GM21529 (cell line): Measurements from ENCODE around the gene RPS25.
"Not testable (repeated sequence)": the region's sequence is repeated elsewhere in the genome, so short reads cannot be mapped to it uniquely, and the experiment has no call there.

Experiments used
- ATAC-seq: cut with Tn5 transposase; IDR thresholded peaks from one replicate; pipeline ENCODE4 v1.9.1; 2021; ENCODE audit not compliant: unreplicated experiment

Gene RPS25

GRCh38 chr11:119017377-119017776, 766 bp downstream of the RPS25 start:
- not testable (repeated sequence) for ATAC-seq

- ATAC-seq = no peak
These were observed 1.7 kb downstream of the RPS25 start for GRCh38 chr11:119016216-119017009.

- ATAC-seq = no peak
These were observed 3.0 kb downstream of the RPS25 start for GRCh38 chr11:119015054-119015611.

GRCh38 chr11:119014209-119014924, 3.8 kb downstream of the RPS25 start:
- ATAC-seq = no peak

GRCh38 chr11:119012629-119013170, 5.4 kb downstream of the RPS25 start:
- ATAC-seq = no peak

GRCh38 chr11:119011476-119012053, 6.6 kb downstream of the RPS25 start:
- ATAC-seq = no peak

- ATAC-seq = no peak
These were observed 11.5 kb downstream of the RPS25 start for GRCh38 chr11:119006656-119007055.

- ATAC-seq = no peak
These were observed 17.2 kb downstream of the RPS25 start for GRCh38 chr11:119000906-119001305.

- no peak for ATAC-seq
These were observed 19.3 kb downstream of the RPS25 start for GRCh38 chr11:118998822-118999221.

GRCh38 chr11:118998388-118998717, 19.8 kb downstream of the RPS25 start:
- ATAC-seq = peak; percentile 10

GRCh38 chr11:118997627-118998387, 20.3 kb downstream of the RPS25 start, which contains the start of gene CENATAC:
Gene CENATAC, plus strand, starts transcription at chr11:118998138. Its CDS starts 60 bp downstream, at chr11:118998198.
- ATAC-seq = peak; percentile 92

GRCh38 chr11:118996926-118997626, 21.1 kb downstream of the RPS25 start:
- peak; percentile 9 for ATAC-seq

- ATAC-seq = not testable (repeated sequence)
These were observed 26.6 kb downstream of the RPS25 start for GRCh38 chr11:118991486-118992038.

- ATAC-seq = no peak
These were observed 29.9 kb downstream of the RPS25 start for GRCh38 chr11:118988280-118988679.

GRCh38 chr11:118984825-118985224, 33.3 kb downstream of the RPS25 start:
- no peak for ATAC-seq

- not testable (repeated sequence) for ATAC-seq
These were observed 33.8 kb downstream of the RPS25 start for GRCh38 chr11:118984337-118984736.

- no peak for ATAC-seq
These were observed 37.8 kb downstream of the RPS25 start for GRCh38 chr11:118980191-118980881.

GRCh38 chr11:118979434-118979833, 38.7 kb downstream of the RPS25 start:
- no peak for ATAC-seq
